Fibroblast of pulmonary artery (primary cell): ENCODE results near the gene SPOCK1.

Experiments used
- DNase-seq: peaks from one replicate; pipeline ENCODE4 v3.0.0-alpha.2; 2010; ENCODE audit warnings: low read depth
- H3K4me3 ChIP-seq: replicated peaks from 2 replicates; pipeline ENCODE4 v1.5.1; 2011; ENCODE audit warnings: low read depth, mild to moderate bottlenecking, control low read depth, low read length, moderate library complexity
- CTCF ChIP-seq: IDR thresholded peaks from 2 replicates; pipeline ENCODE4 v1.5.1; 2011; ENCODE audit warnings: mild to moderate bottlenecking, control low read depth, low read length, inconsistent platforms; ENCODE audit errors: missing control alignments

Gene SPOCK1

GRCh38 chr5:137320056-137321045 lies 178.8 kb downstream of the SPOCK1 start:
- peak; percentile 78 for DNase-seq
- TF ChIP-seq CTCF = peak; percentile 89

GRCh38 chr5:137318027-137318426 lies 181.1 kb downstream of the SPOCK1 start:
- H3K4me3 ChIP-seq = no peak overlapping the region
- TF ChIP-seq CTCF = no peak
- no peak for DNase-seq

More at GRCh38 chr5:137320056-137321045, 178.8 kb downstream of the SPOCK1 start:
- H3K4me3 ChIP-seq = no peak overlapping the region

- TF ChIP-seq CTCF = no peak
- no peak overlapping the region for H3K4me3 ChIP-seq
- DNase-seq = peak; percentile 41
These were observed 182.8 kb downstream of the SPOCK1 start for GRCh38 chr5:137316346-137316736.

- DNase-seq = no peak
- H3K4me3 ChIP-seq = no peak overlapping the region
- TF ChIP-seq CTCF = no peak
These were observed 183.4 kb downstream of the SPOCK1 start for GRCh38 chr5:137315534-137316345.

- TF ChIP-seq CTCF = no peak
- DNase-seq = no peak
- H3K4me3 ChIP-seq = no peak overlapping the region
These were observed 184.0 kb downstream of the SPOCK1 start for GRCh38 chr5:137315109-137315508.

- H3K4me3 ChIP-seq = no peak overlapping the region
- DNase-seq = no peak
- no peak for TF ChIP-seq CTCF
These were observed 185.5 kb downstream of the SPOCK1 start for GRCh38 chr5:137313526-137314175.
